ENCODE results near the gene NANS. TPM values are rescaled to one million over a fixed set of nuclear protein-coding genes. Genes with fewer than 3 reads are reported as not detected.

Gene NANS
- total and polyA plus RNA-seq, 12 donors: 20.0 to 141 (median 30.9) TPM

- peaks cover 0 to 100% (median 43%) of the 10 kb centered on the region in 9 donors for H3K36me3 ChIP-seq
- WGBS, 2 donors: 93% methylated on average over 6 of the region's 6 CpGs
- ATAC-seq: no peak
- no peak for DNase-seq
- H3K27me3 ChIP-seq: no peaks in the 10 kb centered on the region
- TF ChIP-seq CTCF (IDR thresholded peaks at IDR 0.05): no peak
- intact Hi-C loops (cut with DNase I): no loop called here
- H3K9me3 ChIP-seq: no peaks in the 10 kb centered on the region
- H3K4me3 ChIP-seq: no peak overlapping the region
- peaks cover 5 to 28% (median 18%) of the 10 kb centered on the region in 9 donors for H3K4me1 ChIP-seq
- H3K27ac ChIP-seq: peak overlapping the region in 2 of 10 donors; percentile 24 to 51
These were observed 47.1 kb upstream of the NANS start for GRCh38 chr9:98009437-98009836.

DNA sequence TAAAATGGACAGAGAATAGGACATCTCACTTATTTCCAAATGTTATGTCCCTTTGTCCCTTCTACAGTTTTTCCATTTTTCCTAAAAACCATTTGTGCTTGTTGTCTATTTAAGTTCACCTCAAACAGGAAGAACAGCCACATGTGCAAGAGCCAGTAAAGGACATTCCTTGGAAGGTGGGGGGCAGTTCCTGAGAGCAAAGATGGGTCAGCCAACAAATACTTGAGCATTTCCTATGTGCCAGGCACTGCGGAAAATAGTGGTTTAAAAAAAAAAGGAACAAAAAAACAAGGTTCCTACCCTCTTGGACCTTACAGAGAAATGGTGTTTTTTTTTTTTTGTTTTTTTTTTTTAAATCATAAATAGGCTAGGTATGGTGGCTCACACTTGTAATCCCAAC, 46.6 kb upstream of the NANS start:
- TF ChIP-seq CTCF (IDR thresholded peaks at IDR 0.05): no peak
- peaks cover 5 to 28% (median 18%) of the 10 kb centered on the region in 9 donors for H3K4me1 ChIP-seq
- intact Hi-C loops (cut with DNase I): no loop called here
- peaks cover 0 to 100% (median 47%) of the 10 kb centered on the region in 9 donors for H3K36me3 ChIP-seq
- no peaks in the 10 kb centered on the region for H3K27me3 ChIP-seq
- H3K27ac ChIP-seq: peak overlapping the region in 5 of 10 donors; percentile 21 to 69 (median 34)
- DNase-seq (peak in 1 of 2 donors; percentile 42), ATAC-seq (peak in 7 of 8 donors; percentile 63 to 85 (median 78))
- H3K9me3 ChIP-seq: no peaks in the 10 kb centered on the region
- no peak overlapping the region for H3K4me3 ChIP-seq
- WGBS, 2 donors: 35 to 42% methylated on average over 1 of the region's 1 CpG

DNA sequence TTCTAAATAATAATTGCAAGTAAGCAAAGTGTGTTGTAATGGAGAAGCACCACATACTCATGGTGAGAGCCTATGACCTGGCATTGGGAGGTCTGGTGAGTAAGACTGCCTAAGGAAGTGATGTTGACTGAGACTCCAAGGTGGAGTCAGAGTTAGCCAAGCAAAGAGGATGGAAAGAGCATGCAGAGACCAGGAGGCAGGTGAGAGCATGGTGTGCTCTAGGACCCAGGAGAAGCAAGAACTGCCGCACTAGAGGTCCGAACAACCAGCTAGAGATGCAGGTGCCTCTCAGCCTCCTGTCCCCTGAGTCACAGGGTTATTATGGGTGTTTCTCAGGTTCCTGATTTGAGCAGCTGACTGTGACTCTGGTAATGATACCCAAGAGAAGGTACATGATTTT, 46.1 kb upstream of the NANS start:
- ATAC-seq (peak in 5 of 8 donors; percentile 29 to 64 (median 51)), DNase-seq (no peak)
- peaks cover 5 to 28% (median 18%) of the 10 kb centered on the region in 9 donors for H3K4me1 ChIP-seq
- intact Hi-C loops (cut with DNase I): no loop called here
- no peak overlapping the region for H3K4me3 ChIP-seq
- no peaks in the 10 kb centered on the region for H3K27me3 ChIP-seq
- TF ChIP-seq CTCF (IDR thresholded peaks at IDR 0.05): no peak
- H3K27ac ChIP-seq: peak overlapping the region in 5 of 10 donors; percentile 21 to 69 (median 34)
- peaks cover 0 to 100% (median 47%) of the 10 kb centered on the region in 9 donors for H3K36me3 ChIP-seq
- no peaks in the 10 kb centered on the region for H3K9me3 ChIP-seq
- WGBS, 2 donors: 17 to 27% methylated on average over 2 of the region's 2 CpGs

DNA sequence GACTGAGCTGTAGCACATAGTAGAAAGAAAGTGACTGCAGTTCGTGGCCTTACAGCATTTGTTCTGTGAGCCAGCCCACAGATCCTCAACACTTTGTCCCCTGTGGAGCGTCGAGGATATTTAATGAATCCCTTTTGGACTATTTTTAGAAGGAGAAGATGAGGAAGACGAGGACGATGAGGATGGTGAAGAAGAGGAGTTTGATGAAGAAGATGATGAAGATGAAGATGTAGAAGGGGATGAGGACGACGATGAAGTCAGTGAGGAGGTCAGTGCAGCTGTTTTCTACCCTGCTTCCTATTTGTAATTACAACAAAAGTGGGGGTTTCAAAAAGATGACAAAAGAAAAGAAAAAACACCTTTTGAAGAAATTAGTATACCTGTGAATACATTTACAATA, 45.4 kb upstream of the NANS start:
- WGBS, 2 donors: 80 to 86% methylated on average over 7 of the region's 7 CpGs
- no peak for ATAC-seq
- Histone ChIP-seq H3K36me3 (peaks cover 0 to 100% (median 50%) of the 10 kb centered on the region in 9 donors), H3K27me3 (no peaks in the 10 kb centered on the region), H3K4me1 (peaks cover 5 to 28% (median 18%) of the 10 kb centered on the region in 9 donors), H3K4me3 (no peak overlapping the region), H3K9me3 (no peaks in the 10 kb centered on the region), H3K27ac (no peak overlapping the region)
- TF ChIP-seq CTCF (IDR thresholded peaks at IDR 0.05): no peak
- no peak for DNase-seq
- intact Hi-C loops (cut with DNase I): no loop called here

Measured in heart right ventricle (tissue), 16 donors.